H1 (cell line): Measurements from ENCODE around the gene AGPAT3. TPM values are rescaled to one million over a fixed set of nuclear protein-coding genes. Genes with fewer than 3 reads are reported as not detected.

Experiments
- CBX5 ChIP-seq: fragments of 300-800, 300-1000 bp; sonication (generic); IDR thresholded peaks from 2 replicates; pipeline ENCODE4 v1.7.1; 2016; ENCODE audit warnings: antibody characterized with exemption, low read length, low read depth
- CHD7 ChIP-seq: fragments of 300-600 bp; sonication (generic); IDR thresholded peaks from 2 replicates; pipeline ENCODE4 v1.7.1; 2012; ENCODE audit warnings: low read length, moderate library complexity, mild to moderate bottlenecking, inconsistent platforms; ENCODE audit not compliant: insufficient replicate concordance
- KDM1A ChIP-seq: fragments of 200-600, 300-600 bp; sonication (generic); IDR thresholded peaks from 2 replicates; pipeline ENCODE4 v1.7.1; 2016; ENCODE audit warnings: mild to moderate bottlenecking, low read length, borderline replicate concordance
- polyA plus RNA-seq, 7 experiments: library from polyadenylated mRNA; depleted of rRNA in 3 of 7; stranded (reverse) in 5 of 7; unstranded in 2 of 7; fragments of >200 nt in 5 of 7; fragments of 200-250 nt in 2 of 7; gene quantifications; 1 replicate in 5 of 7; 2 replicates in 1 of 7; 4 replicates in 1 of 7; pipeline versions ENCODE4 v1.2.1 to v1.2.3, GENCODE V29; 2011 to 2013; ENCODE audit warnings: missing spikeins in 2 of 7, mixed read lengths in 2 of 7
- total RNA-seq: library from RNA; stranded (reverse); fragmentation: NEBNext Ultra II Directional; extraction: Animal tissue kit (Norgen Biotek cat#: 25700); gene quantifications from 2 replicates; pipeline ENCODE4 v1.2.1, GENCODE V29; 2021

AGPAT3 gene
- total and polyA plus RNA-seq, 2 of the 8 experiments (the other 6 are each of a cell fraction or from before 2014, with no cell fraction given): 5.8 to 7.3 TPM

- TF ChIP-seq CHD7 (no peak), CBX5 (no peak), KDM1A (no peak)
- TF ChIP-seq, all 59 proteins: peak for 0
Observed at GRCh38 chr21:43942621-43943020, 77.6 kb downstream of the AGPAT3 start (continued).
